HepG2 (cell line): ENCODE measurements around the gene SFPQ. TPM values are rescaled to one million over a fixed set of nuclear protein-coding genes. Genes with fewer than 3 reads are reported as not detected.

Experiments used
- AHR ChIP-seq: IDR thresholded peaks from 2 replicates; pipeline ENCODE4 v1.6.1; 2018; ENCODE audit warnings: missing genetic modification reagents, missing compliant biosample characterization
- ATRX ChIP-seq: sonication (generic); formaldehyde crosslinking; IDR thresholded peaks from 2 replicates; pipeline ENCODE4 v1.4.0; 2020; ENCODE audit warnings: missing genetic modification reagents, borderline replicate concordance
- CHD2 ChIP-seq: IDR thresholded peaks from 2 replicates; pipeline ENCODE4 v1.6.1; 2011; ENCODE audit warnings: low read depth, low read length, improper control_type of control experiment
- ELF1 ChIP-seq: sonication (generic); formaldehyde crosslinking; IDR thresholded peaks from 2 replicates; pipeline ENCODE4 v1.4.0; 2020; ENCODE audit warnings: missing genetic modification reagents
- HHEX ChIP-seq: IDR thresholded peaks from 2 replicates; pipeline ENCODE4 v1.6.1; 2016; ENCODE audit warnings: control low read depth
- ISL2 ChIP-seq: sonication (generic); formaldehyde crosslinking; IDR thresholded peaks from 2 replicates; pipeline ENCODE4 v1.5.0; 2020; ENCODE audit warnings: missing genetic modification reagents
- KDM4B ChIP-seq: sonication (generic); formaldehyde crosslinking; IDR thresholded peaks from 2 replicates; pipeline ENCODE4 v1.4.0; 2020; ENCODE audit warnings: missing genetic modification reagents
- MLXIP ChIP-seq: sonication (generic); formaldehyde crosslinking; IDR thresholded peaks from 2 replicates; pipeline ENCODE4 v1.9.0; 2021; ENCODE audit warnings: missing genetic modification reagents, borderline replicate concordance
- MTA1 ChIP-seq: sonication (generic); formaldehyde crosslinking; IDR thresholded peaks from 2 replicates; pipeline ENCODE4 v1.4.0; 2020; ENCODE audit warnings: missing genetic modification reagents, mild to moderate bottlenecking, borderline replicate concordance
- NFE2 ChIP-seq: sonication (generic); formaldehyde crosslinking; IDR thresholded peaks from 2 replicates; pipeline ENCODE4 v1.4.0; 2020; ENCODE audit warnings: missing genetic modification reagents
- PHF5A ChIP-seq: IDR thresholded peaks from one replicate; pipeline ENCODE4 v1.6.1; 2018; ENCODE audit warnings: low read depth, missing genetic modification reagents; ENCODE audit not compliant: unreplicated experiment
- PRDM10 ChIP-seq: sonication (generic); formaldehyde crosslinking; IDR thresholded peaks from 2 replicates; pipeline ENCODE4 v1.4.0; 2020; ENCODE audit warnings: low read depth, missing genetic modification reagents
- ZNF3 ChIP-seq: IDR thresholded peaks from 2 replicates; pipeline ENCODE4 v1.7.0; 2017; ENCODE audit warnings: inconsistent platforms
- ZNF614 ChIP-seq: IDR thresholded peaks from 2 replicates; pipeline ENCODE4 v1.6.1; 2018; ENCODE audit warnings: missing biosample characterization, missing genetic modification reagents, inconsistent platforms, borderline replicate concordance
- ZNF7 ChIP-seq: IDR thresholded peaks from 2 replicates; pipeline ENCODE4 v1.6.1; 2016; ENCODE audit warnings: missing biosample characterization, missing genetic modification reagents
- ZSCAN29 ChIP-seq: sonication (generic); formaldehyde crosslinking; conservative IDR thresholded peaks from 2 replicates; pipeline ENCODE4 v1.4.0; 2020; ENCODE audit warnings: mild to moderate bottlenecking, missing genetic modification reagents
- polyA plus RNA-seq, 8 experiments: library from polyadenylated mRNA; depleted of rRNA in 3 of 8; stranded (reverse) in 7 of 8; unstranded in 1 of 8; fragments of >200 nt; fragmentation: Illumina TruSeq in 4 of 8; extraction: Trizol in 4 of 8; gene quantifications; 2 replicates each; pipeline versions ENCODE4 v1.2.1 to v1.2.3, GENCODE V29; 2011 to 2016; ENCODE audit warnings: low read depth in 4 of 8, missing spikeins in 1 of 8, mixed read lengths in 1 of 8; ENCODE audit not compliant: insufficient read depth in 1 of 8
- total RNA-seq, 5 experiments: library from RNA; depleted of rRNA; stranded (reverse); fragments of >200 nt; fragmentation: Illumina TruSeq; extraction: Trizol; gene quantifications; 2 replicates each; pipeline ENCODE4 v1.2.3, GENCODE V29; 2016; ENCODE audit warnings: low read depth in 1 of 5
- TF ChIP-seq, protein P1 (sequence below): sonication (generic); formaldehyde crosslinking; IDR thresholded peaks from 2 replicates; pipeline ENCODE4 v1.8.0; 2023; ENCODE audit warnings: mild to moderate bottlenecking, missing genetic modification reagents
- TF ChIP-seq, protein P2 (sequence below): sonication (generic); formaldehyde crosslinking; IDR thresholded peaks from 2 replicates; pipeline ENCODE4 v1.5.0; 2020; ENCODE audit warnings: missing genetic modification reagents, mild to moderate bottlenecking, borderline replicate concordance
- TF ChIP-seq, protein P3 (sequence below): sonication (generic); formaldehyde crosslinking; IDR thresholded peaks from 2 replicates; pipeline ENCODE4 v1.8.1; 2022; ENCODE audit warnings: mild to moderate bottlenecking, missing genetic modification reagents

SFPQ gene
- total and polyA plus RNA-seq, 2 of the 13 experiments (the other 11 are each of a cell fraction or from before 2014, with no cell fraction given), result 101 to 292 TPM

DNA sequence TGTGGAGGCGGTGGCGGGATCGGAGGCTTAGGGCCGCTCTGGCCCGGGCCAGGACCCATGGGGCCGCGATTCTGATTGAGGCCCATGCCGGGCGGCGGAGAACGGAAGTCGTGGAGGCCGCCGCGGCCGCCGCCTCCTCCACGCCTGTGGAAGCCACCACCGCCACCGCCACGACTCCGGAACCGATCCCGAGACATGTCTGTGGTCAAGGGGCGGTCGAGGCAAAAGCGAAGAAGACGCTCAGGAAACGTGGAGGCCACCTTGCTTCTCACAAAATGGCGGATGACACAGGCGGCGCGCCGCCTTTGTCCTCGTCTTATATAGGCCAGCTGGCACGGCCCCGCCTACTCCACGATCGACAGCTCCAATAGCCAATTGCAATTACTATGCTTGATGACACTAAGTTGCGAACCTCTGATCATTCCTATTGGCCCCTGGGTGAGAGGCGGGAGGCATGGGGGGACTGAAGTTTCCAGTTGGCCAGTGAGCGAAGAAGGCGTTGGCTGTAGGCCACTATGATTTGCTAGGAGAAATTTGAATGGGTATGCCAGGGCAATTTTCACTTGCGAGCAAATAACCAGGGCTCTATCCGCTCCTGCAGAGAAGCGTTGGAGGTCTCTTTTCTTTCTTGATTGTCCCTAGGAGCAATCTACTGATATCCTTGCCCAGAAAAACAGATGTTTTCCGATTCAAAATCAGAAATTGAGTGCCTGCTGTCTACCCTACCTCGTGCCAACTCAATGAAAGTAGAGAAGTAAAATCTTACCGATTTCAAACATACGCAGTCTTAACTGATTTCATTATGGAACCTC, at the start of gene SFPQ (continued):
- TF ChIP-seq KDM4B, result peak; percentile 78; the same call in 1 of the 2 replicates
- no peak for TF ChIP-seq MTA1 (CRISPR knock-in tag)
- TF ChIP-seq, protein P1, sequence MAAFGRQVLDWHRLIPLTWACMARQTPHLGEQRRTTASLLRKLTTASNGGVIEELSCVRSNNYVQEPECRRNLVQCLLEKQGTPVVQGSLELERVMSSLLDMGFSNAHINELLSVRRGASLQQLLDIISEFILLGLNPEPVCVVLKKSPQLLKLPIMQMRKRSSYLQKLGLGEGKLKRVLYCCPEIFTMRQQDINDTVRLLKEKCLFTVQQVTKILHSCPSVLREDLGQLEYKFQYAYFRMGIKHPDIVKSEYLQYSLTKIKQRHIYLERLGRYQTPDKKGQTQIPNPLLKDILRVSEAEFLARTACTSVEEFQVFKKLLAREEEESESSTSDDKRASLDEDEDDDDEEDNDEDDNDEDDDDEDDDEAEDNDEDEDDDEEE (CRISPR knock-in tag), result peak; percentile 64; the same call in 1 of the 2 replicates
- TF ChIP-seq ZNF3, result no peak
- no peak for TF ChIP-seq ZNF7 (CRISPR knock-in tag)
- peak; percentile 56; the same call in 1 of the 2 replicates for TF ChIP-seq PRDM10 (CRISPR knock-in tag)
- TF ChIP-seq, protein P2, sequence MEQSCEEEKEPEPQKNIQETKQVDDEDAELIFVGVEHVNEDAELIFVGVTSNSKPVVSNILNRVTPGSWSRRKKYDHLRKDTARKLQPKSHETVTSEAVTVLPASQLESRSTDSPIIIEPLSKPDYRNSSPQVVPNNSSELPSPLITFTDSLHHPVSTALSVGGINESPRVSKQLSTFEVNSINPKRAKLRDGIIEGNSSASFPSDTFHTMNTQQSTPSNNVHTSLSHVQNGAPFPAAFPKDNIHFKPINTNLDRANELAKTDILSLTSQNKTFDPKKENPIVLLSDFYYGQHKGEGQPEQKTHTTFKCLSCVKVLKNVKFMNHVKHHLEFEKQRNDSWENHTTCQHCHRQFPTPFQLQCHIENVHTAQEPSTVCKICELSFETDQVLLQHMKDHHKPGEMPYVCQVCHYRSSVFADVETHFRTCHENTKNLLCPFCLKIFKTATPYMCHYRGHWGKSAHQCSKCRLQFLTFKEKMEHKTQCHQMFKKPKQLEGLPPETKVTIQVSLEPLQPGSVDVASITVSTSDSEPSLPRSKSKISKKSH (CRISPR knock-in tag), result peak; percentile 94; the same call in 1 of the 2 replicates
- TF ChIP-seq ISL2, result peak; percentile 39
- no peak for TF ChIP-seq ZNF614 (CRISPR knock-in tag)
- peak; percentile 39; the same call in 1 of the 2 replicates for TF ChIP-seq ELF1
- TF ChIP-seq NFE2 (CRISPR knock-in tag), result no peak
- TF ChIP-seq MLXIP (CRISPR knock-in tag), result no peak
- TF ChIP-seq ZSCAN29 (CRISPR knock-in tag), result no peak
- TF ChIP-seq, protein P3, sequence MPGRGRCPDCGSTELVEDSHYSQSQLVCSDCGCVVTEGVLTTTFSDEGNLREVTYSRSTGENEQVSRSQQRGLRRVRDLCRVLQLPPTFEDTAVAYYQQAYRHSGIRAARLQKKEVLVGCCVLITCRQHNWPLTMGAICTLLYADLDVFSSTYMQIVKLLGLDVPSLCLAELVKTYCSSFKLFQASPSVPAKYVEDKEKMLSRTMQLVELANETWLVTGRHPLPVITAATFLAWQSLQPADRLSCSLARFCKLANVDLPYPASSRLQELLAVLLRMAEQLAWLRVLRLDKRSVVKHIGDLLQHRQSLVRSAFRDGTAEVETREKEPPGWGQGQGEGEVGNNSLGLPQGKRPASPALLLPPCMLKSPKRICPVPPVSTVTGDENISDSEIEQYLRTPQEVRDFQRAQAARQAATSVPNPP (CRISPR knock-in tag), result no peak
- no peak for TF ChIP-seq PHF5A (CRISPR knock-in tag)
- no peak; the same call in 1 of the 2 replicates for TF ChIP-seq CHD2
- no peak for TF ChIP-seq ATRX
- no peak for TF ChIP-seq HHEX (CRISPR knock-in tag)
- peak; percentile 58; the same call in 1 of the 2 replicates for TF ChIP-seq AHR (CRISPR knock-in tag)
